IMR-90 (cell line): ENCODE measurements around the gene SSC4D. TPM values are rescaled to one million over a fixed set of nuclear protein-coding genes. Genes with fewer than 3 reads are reported as not detected.

ENCODE experiments used
- ATAC-seq: fragments of 200-7000 bp; cut with Tn5 transposase; 2 replicates; pipeline ENCODE4 v1.9.1; 2020; ENCODE audit warnings: low read depth, mild to moderate bottlenecking, moderate library complexity
- BruUV-seq: library from RNA; stranded (reverse); fragments of 400-500 nt; replicated peaks from 2 replicates; lab custom pipeline; 2021; lab: Mats Ljungman, UMichigan
- CTCF ChIA-PET: fragments of 300-600 bp; formaldehyde crosslinking; extraction: SDS; loops from one replicate; lab custom pipeline; 2021; ENCODE audit warnings: antibody characterized with exemption; lab: Yijun Ruan, JAX
- POLR2A ChIA-PET: fragments of 300-600 bp; sonication (Branson Sonifier 250); formaldehyde crosslinking; loops from one replicate; lab custom pipeline; 2022; ENCODE audit warnings: antibody characterized with exemption; ENCODE audit not compliant: unreplicated experiment; lab: Charles Lee
- DNase-seq: peaks from one replicate; pipeline ENCODE4 v3.0.0; 2013
- H2AFZ ChIP-seq: replicated peaks from 2 replicates; pipeline ENCODE3; 2013; ENCODE audit warnings: low read length, mild to moderate bottlenecking; ENCODE audit not compliant: poor library complexity
- H2AK5ac ChIP-seq: 2 replicates; pipeline ENCODE4 v1.6.1; 2013; ENCODE audit warnings: low read depth, low read length, inconsistent platforms
- H2AK9ac ChIP-seq: replicated peaks from 2 replicates; pipeline ENCODE3; 2013; ENCODE audit warnings: mild to moderate bottlenecking, low read depth, low read length, moderate library complexity; ENCODE audit not compliant: poor library complexity
- H2BK120ac ChIP-seq: 2 replicates; pipeline ENCODE4 v1.6.1; 2013; ENCODE audit warnings: low read depth, low read length, inconsistent platforms
- H2BK15ac ChIP-seq: 3 replicates; pipeline ENCODE4 v1.6.1; 2013; ENCODE audit warnings: low read depth, low read length, inconsistent platforms
- H2BK20ac ChIP-seq: 2 replicates; pipeline ENCODE4 v1.6.1; 2013; ENCODE audit warnings: low read depth, mild to moderate bottlenecking, inconsistent platforms, low read length, moderate library complexity
- H2BK5ac ChIP-seq: 2 replicates; pipeline ENCODE4 v1.6.1; 2013; ENCODE audit warnings: mild to moderate bottlenecking, low read depth, low read length, inconsistent platforms; ENCODE audit not compliant: poor library complexity, severe bottlenecking
- H3K14ac ChIP-seq: replicated peaks from 2 replicates; pipeline ENCODE4 v1.6.1; 2013; ENCODE audit warnings: low read depth, low read length, inconsistent platforms
- H3K18ac ChIP-seq: 2 replicates; pipeline ENCODE4 v1.6.1; 2013; ENCODE audit warnings: low read depth, low read length, control low read depth
- H3K23ac ChIP-seq: 2 replicates; pipeline ENCODE4 v1.6.1; 2013; ENCODE audit warnings: low read depth, low read length, inconsistent platforms
- H3K27ac ChIP-seq: 2 replicates; pipeline ENCODE4 v1.5.1; 2013; ENCODE audit warnings: mild to moderate bottlenecking, control low read depth, low read length; ENCODE audit not compliant: insufficient read depth
- H3K27me3 ChIP-seq: 2 replicates; pipeline ENCODE4 v1.6.1; 2013; ENCODE audit warnings: low read length; ENCODE audit not compliant: control insufficient read depth, insufficient read depth
- H3K36me3 ChIP-seq: 2 replicates; pipeline ENCODE4 v1.6.1; 2013; ENCODE audit warnings: low read length, mixed read lengths; ENCODE audit not compliant: control insufficient read depth, insufficient read depth
- H3K4ac ChIP-seq: 2 replicates; pipeline ENCODE4 v1.6.1; 2013; ENCODE audit warnings: low read depth, low read length, inconsistent platforms
- H3K4me1 ChIP-seq: 2 replicates; pipeline ENCODE4 v1.6.1; 2013; ENCODE audit warnings: low read length, mixed read lengths; ENCODE audit not compliant: control insufficient read depth, insufficient read depth
- H3K4me2 ChIP-seq: 2 replicates; pipeline ENCODE4 v1.6.1; 2013; ENCODE audit warnings: low read depth, mild to moderate bottlenecking, control low read depth, low read length, moderate library complexity
- H3K4me3 ChIP-seq: 2 replicates; pipeline ENCODE4 v1.5.1; 2013; ENCODE audit warnings: low read depth, mild to moderate bottlenecking, control low read depth, low read length, moderate library complexity; ENCODE audit not compliant: insufficient read depth
- H3K56ac ChIP-seq: 2 replicates; pipeline ENCODE4 v1.6.1; 2013; ENCODE audit warnings: low read length, inconsistent platforms; ENCODE audit not compliant: insufficient read depth; ENCODE audit errors: extremely low read depth
- H3K79me1 ChIP-seq, 2 experiments: 2 replicates each; pipeline ENCODE4 v1.6.1; 2013; ENCODE audit warnings: low read length in 2 of 2, inconsistent platforms in 1 of 2, low read depth in 1 of 2
- H3K9ac ChIP-seq: 2 replicates; pipeline ENCODE4 v1.6.1; 2013; ENCODE audit warnings: low read depth, low read length, control low read depth
- H3K9me1 ChIP-seq: 2 replicates; pipeline ENCODE4 v1.6.1; 2013; ENCODE audit warnings: low read length, inconsistent platforms; ENCODE audit not compliant: insufficient read depth
- H3K9me3 ChIP-seq: 2 replicates; pipeline ENCODE4 v1.6.1; 2013; ENCODE audit warnings: low read length; ENCODE audit not compliant: control insufficient read depth, insufficient read depth
- H4K20me1 ChIP-seq: 2 replicates; pipeline ENCODE4 v1.6.1; 2013; ENCODE audit warnings: low read length, inconsistent platforms; ENCODE audit not compliant: insufficient read depth
- H4K5ac ChIP-seq: 2 replicates; pipeline ENCODE4 v1.6.1; 2013; ENCODE audit warnings: mild to moderate bottlenecking, low read depth, low read length, control low read depth
- H4K8ac ChIP-seq, 2 experiments: 2 replicates each; pipeline ENCODE4 v1.6.1; 2013; ENCODE audit warnings: low read depth in 2 of 2, low read length in 2 of 2, control low read depth in 1 of 2, inconsistent platforms in 1 of 2
- H4K91ac ChIP-seq: 2 replicates; pipeline ENCODE4 v1.6.1; 2013; ENCODE audit warnings: low read depth, low read length, inconsistent platforms; ENCODE audit not compliant: insufficient read depth
- CEBPB ChIP-seq: IDR thresholded peaks from 2 replicates; pipeline ENCODE4 v1.6.1; 2012; ENCODE audit warnings: low read depth, low read length, improper control_type of control experiment
- CHD1 ChIP-seq: IDR thresholded peaks from 2 replicates; pipeline ENCODE4 v1.6.1; 2012; ENCODE audit warnings: low read depth, low read length, improper control_type of control experiment
- CTCF ChIP-seq: conservative IDR thresholded peaks from 2 replicates; pipeline ENCODE4 v1.5.1; 2012; ENCODE audit warnings: mild to moderate bottlenecking, low read depth, low read length, improper control_type of control experiment
- MAFK ChIP-seq: IDR thresholded peaks from 2 replicates; pipeline ENCODE4 v1.6.1; 2012; ENCODE audit warnings: low read depth, low read length, improper control_type of control experiment
- MAZ ChIP-seq: IDR thresholded peaks from 2 replicates; pipeline ENCODE4 v1.6.1; 2012; ENCODE audit warnings: low read depth, mild to moderate bottlenecking, low read length, improper control_type of control experiment, moderate library complexity, borderline replicate concordance
- MXI1 ChIP-seq: IDR thresholded peaks from 2 replicates; pipeline ENCODE4 v1.6.1; 2012; ENCODE audit warnings: low read depth, mild to moderate bottlenecking, low read length, moderate library complexity, borderline replicate concordance
- POLR2A ChIP-seq: IDR thresholded peaks from 2 replicates; pipeline ENCODE4 v1.6.1; 2012; ENCODE audit warnings: mild to moderate bottlenecking, low read depth, low read length
- RAD21 ChIP-seq: IDR thresholded peaks from 2 replicates; pipeline ENCODE4 v1.6.1; 2012; ENCODE audit warnings: low read length, improper control_type of control experiment
- RCOR1 ChIP-seq: IDR thresholded peaks from 2 replicates; pipeline ENCODE4 v1.6.1; 2012; ENCODE audit warnings: mild to moderate bottlenecking, low read length, improper control_type of control experiment; ENCODE audit not compliant: insufficient replicate concordance
- RFX5 ChIP-seq: IDR thresholded peaks from 2 replicates; pipeline ENCODE4 v1.8.0; 2012; ENCODE audit warnings: low read depth, mild to moderate bottlenecking, low read length, moderate library complexity
- SMC3 ChIP-seq: fragments of 150-350 bp; IDR thresholded peaks from 2 replicates; pipeline ENCODE4 v1.6.1; 2016; ENCODE audit warnings: low read depth, mild to moderate bottlenecking, antibody characterized with exemption, low read length, moderate library complexity
- WGBS, 2 experiments: methylation state at CpG; one replicate each; pipeline versions ENCODE4 v1.1.5 to v1.1.7; 2013; ENCODE audit warnings: missing lambda C conversion rate in 2 of 2; ENCODE audit not compliant: insufficient read length in 1 of 2; ENCODE audit errors: extremely low coverage in 2 of 2; 5-methylcytosine and 5-hydroxymethylcytosine counted together
- dilution Hi-C: fragments of 300-500 bp; cut with HindIII; formaldehyde crosslinking; loops from one replicate; pipeline ENCODE4 v1.14.3; 2018; ENCODE audit warnings: low sequenced_read_pairs; ENCODE audit not compliant: unreplicated experiment
- in situ Hi-C: fragments of 300-500 bp; cut with MboI; formaldehyde crosslinking; loops from 3 replicates; pipeline ENCODE4 v1.14.3; 2019; ENCODE audit warnings: low sequenced_read_pairs, inconsistent platforms, mixed read lengths
- intact Hi-C: fragments of 100-400 bp; cut with micrococcal nuclease; formaldehyde crosslinking; loops from 2 replicates; pipeline ENCODE4 v1.10.0; 2022
- polyA plus RNA-seq, 3 experiments: library from polyadenylated mRNA; depleted of rRNA; stranded (reverse); fragments of >200 nt; gene quantifications; 2 replicates each; pipeline ENCODE4 v1.2.3, GENCODE V29; 2012; ENCODE audit warnings: low replicate concordance in 1 of 3
- total RNA-seq: library from RNA; depleted of rRNA; stranded (reverse); fragments of >200 nt; gene quantifications from 2 replicates; pipeline ENCODE4 v1.2.3, GENCODE V29; 2012

The SSC4D gene
- total and polyA plus RNA-seq, 2 of the 4 experiments (the other 2 are of a cell fraction): 0.36 to 0.70 TPM

GRCh38 chr7:76353744-76354143, 55.8 kb downstream of the SSC4D start:
- no TSS peak for BruUV-seq
- Histone ChIP-seq H2AFZ (no peak overlapping the region), H3K27ac (no peak overlapping the region), H3K9ac (no peak overlapping the region), H4K91ac (no peak overlapping the region), H3K4me3 (no peak overlapping the region), H2BK20ac (no peak overlapping the region), H3K9me1 (peaks cover 5% of the 10 kb centered on the region; the same call in 1 of the 2 replicates), H3K27me3 (no peaks in the 10 kb centered on the region), H2AK5ac (no peak overlapping the region), H3K56ac (no peak overlapping the region), H3K36me3 (peaks cover 31% of the 10 kb centered on the region), H3K14ac (no peak overlapping the region), H2BK15ac (no peak overlapping the region), H2AK9ac (no peak overlapping the region), H3K18ac (no peak overlapping the region), H3K23ac (no peak overlapping the region), H4K20me1 (peaks cover 100% of the 10 kb centered on the region), H4K5ac (no peak overlapping the region), H3K79me1 (peaks cover 0 to 31% of the 10 kb centered on the region in 2 experiments; a peak in 3 of 4 replicates), H3K9me3 (no peaks in the 10 kb centered on the region), H2BK120ac (no peak overlapping the region), H3K4me2 (no peak overlapping the region), H3K4ac (no peak overlapping the region), H2BK5ac (no peak overlapping the region), H4K8ac (no peak overlapping the region), H3K4me1 (peaks cover 10% of the 10 kb centered on the region)
- ChIA-PET CTCF (interaction anchor here (0.6 to 0.8 kb wide), 3 partner anchors 19 to 210 kb away, joined by 3 read pairs; no protein-coding TSS in a partner anchor), POLR2A (no interaction called here)
- 100% methylated on average over 1 of the region's 5 CpGs; no CpG with 5 or more reads in 1 of the 2 experiments for WGBS, 2 experiments
- no peak for TF ChIP-seq POLR2A
- no peak for TF ChIP-seq MXI1
- TF ChIP-seq CTCF: no peak
- TF ChIP-seq RFX5: no peak
- no peak for TF ChIP-seq RAD21
- no peak for TF ChIP-seq CEBPB
- no peak for TF ChIP-seq MAFK
- no peak for TF ChIP-seq MAZ
- no peak for TF ChIP-seq SMC3
- TF ChIP-seq CHD1: no peak
- no peak for TF ChIP-seq RCOR1
- intact Hi-C loops: no loop called here
- no peak for DNase-seq
- no peak for ATAC-seq
- dilution Hi-C loops: no loop called here
- in situ Hi-C loops: no loop called here
